HG02870 (cell line): ENCODE results near the gene SHOC1.
"Not testable (repeated sequence)": the region's sequence is repeated elsewhere in the genome, so short reads cannot be mapped to it uniquely, and the experiment has no call there.

ENCODE experiments used
- ATAC-seq: cut with Tn5 transposase; IDR thresholded peaks from one replicate; pipeline ENCODE4 v1.9.1; 2021; ENCODE audit warnings: mild to moderate bottlenecking, moderate library complexity; ENCODE audit not compliant: unreplicated experiment

The SHOC1 gene

GRCh38 chr9:111805830-111806241 lies 11.1 kb upstream of the SHOC1 start:
- ATAC-seq, result no peak

- ATAC-seq, result no peak
Measured at GRCh38 chr9:111805262-111805661, 10.5 kb upstream of the SHOC1 start.

GRCh38 chr9:111804636-111805035 lies 9.9 kb upstream of the SHOC1 start:
- ATAC-seq, result no peak

- ATAC-seq, result no peak
Measured at GRCh38 chr9:111803924-111804323, 9.2 kb upstream of the SHOC1 start.

- no peak for ATAC-seq
Measured at GRCh38 chr9:111799915-111800526, 5.3 kb upstream of the SHOC1 start.

GRCh38 chr9:111799506-111799905 lies 4.8 kb upstream of the SHOC1 start:
- no peak for ATAC-seq

GRCh38 chr9:111798786-111799185 lies 4.0 kb upstream of the SHOC1 start:
- no peak for ATAC-seq

GRCh38 chr9:111795557-111795839 lies 761 bp upstream of the SHOC1 start:
- ATAC-seq, result no peak

- ATAC-seq, result not testable (repeated sequence)
Measured at GRCh38 chr9:111791821-111792220, 2.9 kb downstream of the SHOC1 start.

- ATAC-seq, result no peak
Measured at GRCh38 chr9:111789881-111790280, 4.9 kb downstream of the SHOC1 start.

GRCh38 chr9:111783857-111784256 lies 10.9 kb downstream of the SHOC1 start:
- ATAC-seq, result no peak

GRCh38 chr9:111783424-111783823 lies 11.3 kb downstream of the SHOC1 start:
- no peak for ATAC-seq

GRCh38 chr9:111766066-111766465 lies 28.7 kb downstream of the SHOC1 start:
- no peak for ATAC-seq

GRCh38 chr9:111762556-111762955 lies 32.2 kb downstream of the SHOC1 start:
- ATAC-seq, result no peak

GRCh38 chr9:111759762-111760639 lies 34.7 kb downstream of the SHOC1 start:
- ATAC-seq, result no peak

- ATAC-seq, result no peak
Measured at GRCh38 chr9:111754800-111755199, 39.9 kb downstream of the SHOC1 start.

GRCh38 chr9:111752455-111752854 lies 42.3 kb downstream of the SHOC1 start:
- no peak for ATAC-seq
